LHCN-M2 (cell line): Measurements from ENCODE around the gene COL27A1. TPM values are rescaled to one million over a fixed set of nuclear protein-coding genes. Genes with fewer than 3 reads are reported as not detected.
"Not testable (repeated sequence)": the region's sequence is repeated elsewhere in the genome, so short reads cannot be mapped to it uniquely, and the experiment has no call there.

Source experiments
- DNase-seq: peaks from one replicate; pipeline ENCODE4 v3.0.0-alpha.2; 2012; ENCODE audit warnings: low read depth
- total RNA-seq: library from RNA; depleted of rRNA; stranded (reverse); fragments of >200 nt; gene quantifications from 2 replicates; pipeline ENCODE4 v1.2.3, GENCODE V29; 2014

COL27A1 gene
- total RNA-seq, 1 experiment from 2014 or later = 6.7 TPM

DNA sequence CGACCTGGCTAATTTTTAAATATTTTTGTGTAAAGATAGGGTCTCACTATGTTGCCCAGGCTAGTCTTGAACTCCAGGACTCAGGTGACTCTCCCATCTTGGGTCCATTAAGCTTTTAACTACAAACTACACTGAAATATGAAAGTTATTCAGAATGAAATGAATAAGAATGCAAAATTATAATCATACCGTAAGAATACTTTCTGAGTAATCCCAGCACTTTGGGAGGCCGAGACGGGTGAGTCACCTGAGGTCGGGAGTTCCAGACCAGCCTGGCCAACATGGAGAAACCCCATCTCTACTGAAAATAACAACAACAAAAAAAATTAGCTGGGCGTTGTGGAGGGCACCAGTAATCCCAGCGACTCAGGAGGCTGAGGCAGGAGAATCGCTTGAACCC is 166.4 kb downstream of the COL27A1 start:
- peak; percentile 66 for DNase-seq

- not testable (repeated sequence) for DNase-seq
Measured at GRCh38 chr9:114322160-114322818, 167.0 kb downstream of the COL27A1 start.

GRCh38 chr9:114322831-114323531 is 167.6 kb downstream of the COL27A1 start, which contains the start of gene ORM1:
ORM1 (plus strand) TSS chr9:114323098; CDS start chr9:114323134, 36 bp downstream.
- not testable (repeated sequence) for DNase-seq

DNA sequence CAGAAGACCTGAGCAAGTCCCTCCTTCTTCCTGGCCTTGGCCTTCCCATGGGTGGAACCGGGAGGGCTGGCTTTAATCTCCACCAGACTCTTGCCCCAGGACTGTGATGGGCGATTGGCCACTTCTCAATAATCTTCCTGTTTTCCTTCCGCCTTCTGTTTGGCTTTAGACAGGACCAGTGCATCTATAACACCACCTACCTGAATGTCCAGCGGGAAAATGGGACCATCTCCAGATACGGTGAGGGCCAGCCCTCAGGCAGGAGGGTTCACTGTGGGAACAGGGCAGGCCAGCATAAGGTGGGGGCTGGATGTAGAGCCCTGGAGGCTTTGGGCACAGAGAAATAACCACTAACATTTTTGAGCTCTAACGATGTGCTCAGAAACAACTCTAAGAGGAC is 168.5 kb downstream of the COL27A1 start:
- DNase-seq = not testable (repeated sequence)

GRCh38 chr9:114324492-114324891 is 169.2 kb downstream of the COL27A1 start:
- no peak for DNase-seq

- DNase-seq = not testable (repeated sequence)
Measured at GRCh38 chr9:114324965-114325364, 169.6 kb downstream of the COL27A1 start.

- not testable (repeated sequence) for DNase-seq
Measured at GRCh38 chr9:114325684-114326254, 170.4 kb downstream of the COL27A1 start.

- no peak for DNase-seq
Measured at GRCh38 chr9:114327749-114328148, 172.4 kb downstream of the COL27A1 start.

- not testable (repeated sequence) for DNase-seq
Measured at GRCh38 chr9:114328357-114328820, 173.1 kb downstream of the COL27A1 start.

DNA sequence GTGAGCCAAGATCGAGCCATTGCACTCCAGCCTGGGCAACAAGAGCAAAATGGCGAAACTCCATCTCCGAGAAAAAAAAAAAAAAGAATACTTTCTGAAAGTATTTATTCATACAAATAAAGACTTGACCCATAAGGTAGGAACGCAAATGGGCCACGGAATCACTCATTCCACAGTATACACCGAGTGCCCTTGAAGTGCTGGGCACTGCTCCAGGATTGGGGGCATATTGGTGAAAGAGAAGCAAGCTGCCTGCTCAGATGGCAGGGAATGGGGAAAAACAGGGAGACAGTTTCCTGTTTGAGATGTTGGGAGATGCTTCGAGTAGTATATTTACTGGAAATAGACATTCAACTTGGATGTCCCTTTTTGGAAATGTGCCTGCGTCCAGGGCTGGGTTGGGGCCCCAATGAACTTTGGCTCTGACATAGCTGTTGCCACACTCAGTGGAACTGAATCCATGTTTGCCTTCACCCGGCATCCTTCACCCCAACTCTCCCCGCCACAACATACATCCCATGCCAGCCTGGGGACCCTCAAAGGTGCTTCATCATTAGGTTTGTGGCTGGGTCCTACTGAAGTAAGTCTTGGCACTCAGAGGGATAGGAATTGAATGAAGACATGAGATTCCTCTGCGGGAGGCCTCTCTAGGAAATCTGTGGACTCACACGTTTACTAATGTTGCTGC is 173.7 kb downstream of the COL27A1 start:
- not testable (repeated sequence) for DNase-seq

- DNase-seq = not testable (repeated sequence)
Measured at GRCh38 chr9:114329625-114330022, 174.3 kb downstream of the COL27A1 start, which contains the start of gene ORM2. ORM2 (plus strand) TSS chr9:114329869; CDS start chr9:114329905, 36 bp downstream.

DNA sequence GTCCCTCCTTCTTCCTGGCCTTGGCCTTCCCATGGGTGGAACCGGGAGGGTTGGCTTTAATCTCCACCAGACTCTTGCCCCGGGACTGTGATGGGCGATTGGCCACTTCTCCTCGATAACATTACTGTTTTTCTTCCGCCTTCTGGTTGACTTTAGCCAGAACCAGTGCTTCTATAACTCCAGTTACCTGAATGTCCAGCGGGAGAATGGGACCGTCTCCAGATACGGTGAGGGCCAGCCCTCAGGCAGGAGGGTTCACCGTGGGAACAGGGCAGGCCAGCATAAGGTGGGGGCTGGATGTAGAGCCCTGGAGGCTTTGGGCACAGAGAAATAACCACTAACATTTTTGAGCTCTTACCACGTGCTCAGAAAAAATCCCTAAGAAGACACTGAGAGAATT is 175.3 kb downstream of the COL27A1 start:
- no peak for DNase-seq

DNA sequence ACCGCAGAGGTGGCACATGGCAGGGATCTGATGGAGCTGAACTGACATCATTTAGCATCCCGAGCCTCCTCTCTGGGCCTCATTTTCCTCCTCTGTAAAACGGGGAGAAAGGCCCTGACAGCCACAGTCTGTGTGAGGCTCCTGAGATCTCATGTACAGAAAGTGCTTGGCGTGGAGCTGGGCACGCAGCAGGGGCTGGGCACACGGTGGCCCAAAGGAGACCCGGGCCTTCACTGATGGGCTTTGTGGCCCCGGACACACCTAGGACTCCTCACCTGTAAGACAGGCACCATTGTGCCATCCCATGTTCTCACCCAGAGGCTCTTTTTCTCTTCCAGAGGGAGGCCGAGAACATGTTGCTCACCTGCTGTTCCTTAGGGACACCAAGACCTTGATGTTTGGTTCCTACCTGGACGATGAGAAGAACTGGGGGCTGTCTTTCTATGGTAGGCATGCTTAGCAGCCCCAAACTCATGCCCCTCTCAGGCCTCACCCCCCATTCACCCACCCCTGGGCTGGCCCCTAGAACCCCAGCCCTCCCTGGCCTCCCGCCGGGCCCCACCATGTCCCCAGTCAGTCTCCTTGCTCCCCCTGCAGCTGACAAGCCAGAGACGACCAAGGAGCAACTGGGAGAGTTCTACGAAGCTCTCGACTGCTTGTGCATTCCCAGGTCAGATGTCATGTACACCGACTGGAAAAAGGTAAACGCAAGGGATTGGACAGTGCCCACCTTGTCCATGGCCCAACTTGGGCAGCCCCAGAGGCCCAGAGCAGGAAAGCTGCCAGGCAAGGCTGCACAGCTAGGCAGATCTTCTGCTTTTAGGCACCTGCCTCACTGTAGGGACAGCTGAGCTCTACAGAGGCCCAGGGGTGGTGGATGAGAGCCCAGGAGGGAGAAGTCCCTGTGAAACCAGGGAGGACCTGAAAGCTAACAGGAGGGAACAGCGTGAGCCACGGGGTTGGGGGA is 176.2 kb downstream of the COL27A1 start:
- not testable (repeated sequence) for DNase-seq

GRCh38 chr9:114332474-114333040 is 177.2 kb downstream of the COL27A1 start:
- not testable (repeated sequence) for DNase-seq

DNA sequence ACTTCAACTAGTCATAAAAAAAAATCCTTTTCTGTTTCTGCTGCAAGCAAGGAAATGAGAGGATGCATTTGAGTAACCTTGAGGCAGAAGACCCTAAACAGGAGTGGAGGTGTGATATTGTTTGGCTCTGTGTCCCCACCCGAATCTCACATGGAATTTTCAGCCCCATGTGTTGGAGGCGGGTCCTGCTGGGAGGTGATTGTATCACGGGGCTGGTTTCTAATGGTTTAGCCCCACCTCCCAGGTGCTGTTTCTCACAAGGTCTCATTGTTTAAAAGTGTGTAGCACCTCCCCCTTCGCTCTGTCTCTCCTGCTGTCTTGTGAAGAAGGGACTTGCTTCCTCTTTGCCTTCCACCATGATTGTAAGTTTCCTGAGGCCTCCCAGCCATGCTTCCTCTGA is 178.4 kb downstream of the COL27A1 start:
- not testable (repeated sequence) for DNase-seq

GRCh38 chr9:114334490-114334889 is 179.2 kb downstream of the COL27A1 start:
- DNase-seq = no peak

DNA sequence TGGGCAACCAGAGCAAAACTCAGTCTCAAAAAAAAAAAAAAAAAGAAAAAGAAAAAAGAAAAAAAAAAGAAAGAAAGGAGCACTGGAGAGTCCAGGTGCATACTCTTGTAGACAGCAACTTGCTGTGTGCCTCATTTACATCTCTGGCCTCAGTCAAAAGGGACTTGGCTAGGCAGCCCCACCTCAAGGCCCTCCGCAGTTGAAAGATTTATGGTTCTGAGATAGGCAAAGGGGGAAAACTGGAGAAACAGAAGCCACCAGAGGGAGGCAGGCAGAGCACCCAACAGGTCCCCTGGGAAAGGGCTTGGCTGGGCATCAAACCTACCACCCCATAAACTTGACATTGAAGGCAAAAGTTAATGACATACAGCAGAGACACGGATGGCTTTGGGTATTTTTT is 180.4 kb downstream of the COL27A1 start:
- DNase-seq = no peak

DNA sequence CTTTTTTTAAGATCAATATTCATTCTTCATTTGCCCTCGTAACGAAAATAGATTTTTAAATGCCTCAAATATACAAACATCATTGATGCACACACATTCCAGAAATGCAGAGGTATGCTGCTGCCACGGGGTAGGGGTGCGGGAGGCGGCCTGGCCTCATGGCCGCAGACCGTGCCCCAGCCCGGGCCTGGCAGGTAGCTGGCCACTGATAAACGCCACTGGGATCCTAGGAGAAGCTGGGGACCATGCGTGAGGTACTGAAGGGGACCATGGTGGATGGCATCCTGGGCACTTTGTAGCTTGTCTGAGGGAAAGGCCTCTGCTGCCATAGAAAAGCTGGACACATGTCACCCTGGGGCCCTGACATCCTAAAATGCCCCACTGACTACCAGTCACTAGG is 180.8 kb downstream of the COL27A1 start:
- no peak for DNase-seq

DNA sequence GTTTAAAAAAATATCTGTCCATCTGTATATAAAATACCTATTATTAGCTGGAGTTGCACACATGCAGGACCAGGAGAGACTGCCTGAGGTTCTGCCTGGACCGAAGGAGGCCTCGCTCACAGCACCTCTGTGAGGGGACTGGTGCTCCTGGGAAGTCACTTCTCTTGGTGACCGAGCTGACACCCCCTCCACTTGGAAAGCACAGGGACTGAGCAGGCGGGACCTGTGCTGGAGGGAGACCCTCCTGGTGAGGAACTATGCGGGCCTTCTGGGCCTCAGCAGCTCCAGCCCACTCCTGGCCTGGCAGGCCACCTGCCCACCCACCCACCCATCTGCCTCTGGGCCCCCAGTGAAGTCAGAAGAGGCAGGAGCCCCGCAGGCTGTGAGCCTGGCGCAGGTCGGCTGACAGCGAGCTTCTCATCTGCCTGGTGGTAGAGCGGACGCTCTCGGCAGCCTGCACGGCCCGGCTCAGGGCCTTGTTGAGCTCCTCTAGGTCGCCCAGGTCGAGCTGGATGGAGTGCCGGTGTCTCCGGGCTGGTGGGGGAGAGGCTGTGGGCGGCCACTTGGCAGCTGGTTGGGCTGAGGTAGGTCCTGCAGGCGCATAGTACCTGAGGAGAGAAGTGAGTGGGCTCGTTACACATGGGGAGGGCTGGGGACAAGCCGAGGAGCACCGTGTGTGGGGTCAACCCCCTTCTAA is 181.5 kb downstream of the COL27A1 start:
- no peak for DNase-seq

GRCh38 chr9:114338187-114338586 is 182.8 kb downstream of the COL27A1 start:
- no peak for DNase-seq
